Activated CD4-positive, alpha-beta T cell treated with anti-CD3 and anti-CD28 coated beads, Interleukin-2, amount 10 ng/mL, durations not matched to agents 24 days and 14 days (primary cell): ENCODE data around the gene PAM. TPM values are rescaled to one million over a fixed set of nuclear protein-coding genes. Genes with fewer than 3 reads are reported as not detected.

Experiments used
- DNase-seq: peaks from one replicate; pipeline ENCODE4 v3.0.0; 2022
- H3K27ac Mint-ChIP-seq: one replicate; pipeline ENCODE4 v1.8.0; 2022; ENCODE audit warnings: mild to moderate bottlenecking, mixed read lengths
- H3K27me3 Mint-ChIP-seq: one replicate; pipeline ENCODE4 v1.8.0; 2022; ENCODE audit warnings: mixed read lengths
- H3K36me3 Mint-ChIP-seq: one replicate; pipeline ENCODE4 v1.8.0; 2022; ENCODE audit warnings: low read depth, mild to moderate bottlenecking, mixed read lengths
- H3K4me1 Mint-ChIP-seq: one replicate; pipeline ENCODE4 v1.8.0; 2021; ENCODE audit warnings: mixed read lengths
- H3K4me3 Mint-ChIP-seq: one replicate; pipeline ENCODE4 v1.8.0; 2022; ENCODE audit warnings: mild to moderate bottlenecking, moderate library complexity, mixed read lengths
- H3K9me3 Mint-ChIP-seq: one replicate; pipeline ENCODE4 v1.8.0; 2021; ENCODE audit warnings: mixed read lengths
- intact Hi-C: fragments of 100-400 bp; cut with micrococcal nuclease; formaldehyde crosslinking; loops from one replicate; pipeline ENCODE4 v1.15.1; 2023
- total RNA-seq: library from RNA; stranded (reverse); gene quantifications from 2 replicates; pipeline ENCODE4 v1.2.3, GENCODE V29; 2022

PAM gene
- total RNA-seq, 1 donor from 2014 or later, result 72.2 TPM

DNA sequence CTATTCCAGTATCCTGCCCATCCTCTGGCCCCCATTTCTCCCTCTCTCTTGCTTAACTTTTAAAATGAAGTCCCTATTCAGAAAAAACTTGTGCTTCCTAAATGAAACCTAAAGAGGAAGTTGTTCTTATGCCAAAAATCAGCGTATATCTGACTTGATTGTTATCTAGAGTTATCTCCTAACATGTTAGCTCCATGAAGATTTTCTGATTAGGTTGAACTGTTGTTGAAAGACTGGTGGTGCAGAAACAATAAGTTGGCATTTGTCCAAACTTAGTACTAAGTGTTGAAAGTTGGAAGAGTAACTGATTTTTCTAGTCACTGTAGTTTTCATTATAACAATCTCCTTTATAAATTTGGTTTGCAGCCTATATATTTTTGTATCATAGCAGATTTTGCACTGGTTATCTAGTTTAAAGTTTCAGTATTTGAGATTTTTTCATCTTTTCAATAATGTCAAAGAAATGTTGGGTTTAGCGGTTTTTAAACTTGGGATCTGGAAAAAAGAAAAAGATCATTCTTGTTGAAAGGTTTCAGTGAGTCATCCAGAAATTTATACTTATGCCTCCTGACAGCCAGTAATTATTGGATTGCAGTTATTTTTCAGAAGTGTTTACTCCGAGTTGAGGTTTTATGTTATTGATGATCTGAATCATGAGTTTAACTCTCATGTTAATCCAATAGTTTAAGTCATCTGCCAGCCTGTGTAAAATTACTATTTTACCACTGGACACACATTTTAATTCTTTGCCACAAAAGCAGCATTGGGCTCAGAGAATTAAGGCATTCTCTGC lies 60.6 kb downstream of the PAM start:
- H3K27me3 Mint-ChIP-seq, result no peaks in the 10 kb centered on the region
- intact Hi-C loops, result no loop called here
- H3K36me3 Mint-ChIP-seq, result peaks cover 6% of the 10 kb centered on the region

DNA sequence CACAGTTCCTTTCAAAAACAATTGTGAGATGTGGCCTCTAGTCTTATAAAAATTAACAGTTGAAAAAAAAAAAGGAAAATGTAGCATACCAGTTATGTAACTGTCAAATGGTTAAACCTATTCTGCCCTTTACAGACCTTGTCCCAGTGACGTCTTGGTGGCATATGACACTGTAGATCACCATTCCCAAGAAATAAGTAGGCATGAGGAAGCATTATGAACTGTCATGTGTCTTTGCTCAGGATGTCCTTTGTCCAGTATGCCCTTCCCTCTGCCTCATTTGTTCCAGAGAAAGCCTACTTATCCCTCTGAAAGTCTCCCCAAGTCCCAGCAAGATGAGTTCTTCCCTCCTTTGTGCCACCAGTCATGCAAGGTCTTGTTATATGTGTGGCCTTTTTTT lies 63.2 kb downstream of the PAM start:
- no peak overlapping the region for H3K4me3 Mint-ChIP-seq
- no peak overlapping the region for H3K27ac Mint-ChIP-seq
- H3K4me1 Mint-ChIP-seq, result peaks cover 19% of the 10 kb centered on the region
- no peaks in the 10 kb centered on the region for H3K27me3 Mint-ChIP-seq
- no peak for DNase-seq
- no peaks in the 10 kb centered on the region for H3K9me3 Mint-ChIP-seq
- intact Hi-C loops, result no loop called here
- H3K36me3 Mint-ChIP-seq, result peaks cover 5% of the 10 kb centered on the region

More for the DNA sequence above, 60.6 kb downstream of the PAM start:
- Mint-ChIP-seq H3K4me3 (no peak overlapping the region), H3K9me3 (no peaks in the 10 kb centered on the region), H3K4me1 (peaks cover 12% of the 10 kb centered on the region), H3K27ac (no peak overlapping the region)
- DNase-seq, result no peak

DNA sequence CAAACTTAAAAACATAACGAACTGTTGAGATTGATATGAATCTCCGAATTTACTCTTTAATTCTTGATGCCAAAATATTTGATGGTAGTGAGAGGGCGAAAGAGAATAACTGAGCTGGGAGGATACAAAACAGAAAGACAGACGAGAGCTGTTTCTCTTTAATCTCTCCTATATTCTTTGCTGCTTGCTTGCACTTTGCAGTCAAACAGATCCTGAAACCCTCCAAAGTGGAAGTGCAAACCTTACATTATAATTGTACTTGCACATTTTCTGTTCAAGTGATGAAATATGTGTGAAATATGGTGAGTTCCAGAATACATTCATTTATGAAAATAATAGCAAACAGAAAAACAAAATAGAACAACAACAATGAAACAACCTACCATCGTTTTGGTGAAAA lies 63.8 kb downstream of the PAM start:
- peaks cover 5% of the 10 kb centered on the region for H3K36me3 Mint-ChIP-seq
- intact Hi-C loops, result no loop called here
- no peak for DNase-seq
- no peak overlapping the region for H3K4me3 Mint-ChIP-seq
- no peaks in the 10 kb centered on the region for H3K27me3 Mint-ChIP-seq
- peaks cover 19% of the 10 kb centered on the region for H3K4me1 Mint-ChIP-seq
- H3K9me3 Mint-ChIP-seq, result no peaks in the 10 kb centered on the region
- no peak overlapping the region for H3K27ac Mint-ChIP-seq

- Mint-ChIP-seq H3K4me1 (peaks cover 19% of the 10 kb centered on the region), H3K9me3 (no peaks in the 10 kb centered on the region), H3K27ac (no peak overlapping the region), H3K4me3 (no peak overlapping the region), H3K27me3 (no peaks in the 10 kb centered on the region), H3K36me3 (peaks cover 5% of the 10 kb centered on the region)
- intact Hi-C loops, result no loop called here
- no peak for DNase-seq
Measured at GRCh38 chr5:102819634-102820033, 64.5 kb downstream of the PAM start.

GRCh38 chr5:102823441-102823874 lies 68.4 kb downstream of the PAM start:
- Mint-ChIP-seq H3K4me1 (peaks cover 8% of the 10 kb centered on the region), H3K9me3 (no peaks in the 10 kb centered on the region), H3K4me3 (no peak overlapping the region), H3K36me3 (peaks cover 3% of the 10 kb centered on the region), H3K27ac (no peak overlapping the region), H3K27me3 (no peaks in the 10 kb centered on the region)
- intact Hi-C loops, result no loop called here
- DNase-seq, result no peak

GRCh38 chr5:102826629-102827028 lies 71.5 kb downstream of the PAM start:
- Mint-ChIP-seq H3K27ac (no peak overlapping the region), H3K9me3 (no peaks in the 10 kb centered on the region), H3K4me3 (no peak overlapping the region), H3K27me3 (no peaks in the 10 kb centered on the region), H3K36me3 (peaks cover 1% of the 10 kb centered on the region), H3K4me1 (peaks cover 9% of the 10 kb centered on the region)
- DNase-seq, result no peak
- intact Hi-C loops, result no loop called here

DNA sequence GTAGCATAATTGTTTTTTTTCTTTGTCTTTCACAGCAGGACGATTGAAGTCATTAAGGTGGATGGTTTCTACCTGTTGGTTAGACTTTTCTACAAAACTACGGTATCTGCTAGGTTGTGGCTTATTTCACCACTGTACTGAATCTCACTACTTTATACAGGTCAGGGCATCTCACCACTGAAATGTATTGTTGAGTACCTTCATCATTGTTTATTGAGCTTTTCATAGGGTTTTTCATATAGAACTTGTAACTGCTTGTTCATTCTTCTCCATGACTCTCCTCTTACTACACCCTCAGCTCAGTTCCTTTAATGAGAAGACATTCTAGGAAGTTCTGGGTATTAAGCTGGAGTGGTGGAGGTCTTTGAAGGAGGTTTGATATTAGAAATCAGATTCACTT lies 75.1 kb downstream of the PAM start:
- no peaks in the 10 kb centered on the region for H3K9me3 Mint-ChIP-seq
- no peaks in the 10 kb centered on the region for H3K36me3 Mint-ChIP-seq
- peaks cover 17% of the 10 kb centered on the region for H3K4me1 Mint-ChIP-seq
- DNase-seq, result no peak
- no peak overlapping the region for H3K4me3 Mint-ChIP-seq
- intact Hi-C loops, result no loop called here
- no peaks in the 10 kb centered on the region for H3K27me3 Mint-ChIP-seq
- H3K27ac Mint-ChIP-seq, result no peak overlapping the region

DNA sequence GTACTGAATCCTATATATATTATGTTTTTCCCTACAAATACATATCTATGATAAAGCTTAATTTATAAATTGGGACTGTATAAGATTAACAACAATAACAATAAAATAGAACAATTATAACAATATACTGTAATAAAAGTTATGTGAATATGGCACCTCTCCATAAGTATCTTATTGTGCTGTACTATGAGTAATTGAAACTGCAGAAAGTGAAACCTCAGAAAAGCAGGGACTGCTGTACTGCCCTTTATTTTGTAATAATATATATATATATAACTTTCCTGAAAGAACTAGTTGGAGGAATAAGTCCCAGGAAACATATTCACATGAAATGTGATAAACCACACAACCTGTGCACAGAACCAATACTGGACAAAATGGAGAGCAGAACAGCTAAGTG lies 77.3 kb downstream of the PAM start:
- H3K36me3 Mint-ChIP-seq, result no peaks in the 10 kb centered on the region
- DNase-seq, result no peak
- intact Hi-C loops, result no loop called here
- no peak overlapping the region for H3K27ac Mint-ChIP-seq
- H3K4me3 Mint-ChIP-seq, result no peak overlapping the region
- H3K27me3 Mint-ChIP-seq, result no peaks in the 10 kb centered on the region
- H3K4me1 Mint-ChIP-seq, result peaks cover 20% of the 10 kb centered on the region
- H3K9me3 Mint-ChIP-seq, result no peaks in the 10 kb centered on the region

DNA sequence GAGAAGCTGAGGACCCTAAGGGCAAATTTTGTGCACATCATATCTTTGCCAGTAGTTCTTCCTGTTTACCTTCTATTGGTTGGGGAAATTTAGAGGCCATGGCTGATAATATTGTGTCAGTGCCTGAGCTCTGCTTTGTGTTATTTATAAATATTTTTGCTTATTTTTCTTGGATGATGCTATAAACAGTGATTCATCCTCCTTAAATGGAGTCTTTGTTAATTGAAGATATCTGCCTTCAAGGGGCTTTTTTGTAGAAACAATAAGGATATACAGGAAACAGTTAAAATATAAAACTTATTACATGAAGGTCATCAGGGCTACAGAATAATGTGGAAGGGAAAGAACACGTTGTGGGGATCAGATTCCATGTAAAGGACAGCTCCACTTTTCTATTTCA lies 78.0 kb downstream of the PAM start:
- H3K4me3 Mint-ChIP-seq, result no peak overlapping the region
- H3K4me1 Mint-ChIP-seq, result peaks cover 20% of the 10 kb centered on the region
- DNase-seq, result no peak
- no peaks in the 10 kb centered on the region for H3K9me3 Mint-ChIP-seq
- intact Hi-C loops, result no loop called here
- no peaks in the 10 kb centered on the region for H3K27me3 Mint-ChIP-seq
- H3K27ac Mint-ChIP-seq, result no peak overlapping the region
- H3K36me3 Mint-ChIP-seq, result no peaks in the 10 kb centered on the region

- no peak for DNase-seq
- intact Hi-C loops, result no loop called here
- no peak overlapping the region for H3K27ac Mint-ChIP-seq
- no peak overlapping the region for H3K4me3 Mint-ChIP-seq
- no peaks in the 10 kb centered on the region for H3K27me3 Mint-ChIP-seq
- no peaks in the 10 kb centered on the region for H3K36me3 Mint-ChIP-seq
- no peaks in the 10 kb centered on the region for H3K9me3 Mint-ChIP-seq
- H3K4me1 Mint-ChIP-seq, result peaks cover 20% of the 10 kb centered on the region
Measured at GRCh38 chr5:102834438-102834964, 79.4 kb downstream of the PAM start.

- H3K27me3 Mint-ChIP-seq, result no peaks in the 10 kb centered on the region
- DNase-seq, result no peak
- H3K4me1 Mint-ChIP-seq, result peaks cover 18% of the 10 kb centered on the region
- H3K9me3 Mint-ChIP-seq, result no peaks in the 10 kb centered on the region
- no peak overlapping the region for H3K4me3 Mint-ChIP-seq
- intact Hi-C loops, result no loop called here
- no peaks in the 10 kb centered on the region for H3K36me3 Mint-ChIP-seq
- no peak overlapping the region for H3K27ac Mint-ChIP-seq
Measured at GRCh38 chr5:102835717-102836116, 80.6 kb downstream of the PAM start.

- H3K27me3 Mint-ChIP-seq, result no peaks in the 10 kb centered on the region
- no peak overlapping the region for H3K27ac Mint-ChIP-seq
- intact Hi-C loops, result no loop called here
Measured at GRCh38 chr5:102841021-102841420, 85.9 kb downstream of the PAM start.

DNA sequence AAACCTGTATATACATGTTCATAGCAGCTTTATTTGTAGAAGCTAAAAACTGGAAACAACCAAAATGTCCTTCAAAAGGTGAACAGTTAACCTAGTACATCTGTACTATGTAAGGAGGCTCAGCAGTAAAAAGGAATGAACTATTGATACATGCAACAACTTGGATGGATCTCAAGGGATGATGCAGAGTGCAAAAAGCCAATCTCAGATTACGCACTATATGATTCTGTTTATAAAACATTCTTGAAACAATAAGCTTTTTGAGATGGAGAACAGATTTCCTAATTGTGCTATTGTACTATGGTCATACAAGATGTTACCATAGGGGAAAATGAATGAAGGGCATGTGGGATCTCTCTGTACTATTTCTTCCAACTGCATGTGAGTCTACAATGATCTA lies 88.9 kb downstream of the PAM start:
- H3K4me1 Mint-ChIP-seq, result no peaks in the 10 kb centered on the region
- intact Hi-C loops, result no loop called here
- no peak overlapping the region for H3K4me3 Mint-ChIP-seq
- H3K27me3 Mint-ChIP-seq, result no peaks in the 10 kb centered on the region
- H3K36me3 Mint-ChIP-seq, result peaks cover 11% of the 10 kb centered on the region
- H3K27ac Mint-ChIP-seq, result no peak overlapping the region
- no peak for DNase-seq
- peaks cover 5% of the 10 kb centered on the region for H3K9me3 Mint-ChIP-seq

More at GRCh38 chr5:102841021-102841420, 85.9 kb downstream of the PAM start:
- H3K4me1 Mint-ChIP-seq, result no peaks in the 10 kb centered on the region
- H3K4me3 Mint-ChIP-seq, result no peak overlapping the region
- peaks cover 5% of the 10 kb centered on the region for H3K9me3 Mint-ChIP-seq
- H3K36me3 Mint-ChIP-seq, result no peaks in the 10 kb centered on the region
- no peak for DNase-seq

GRCh38 chr5:102845041-102845440 lies 89.9 kb downstream of the PAM start:
- peaks cover 11% of the 10 kb centered on the region for H3K36me3 Mint-ChIP-seq
- intact Hi-C loops, result no loop called here
- peaks cover 5% of the 10 kb centered on the region for H3K9me3 Mint-ChIP-seq
- no peaks in the 10 kb centered on the region for H3K4me1 Mint-ChIP-seq
- H3K27me3 Mint-ChIP-seq, result no peaks in the 10 kb centered on the region
- H3K4me3 Mint-ChIP-seq, result no peak overlapping the region
- no peak for DNase-seq
- H3K27ac Mint-ChIP-seq, result no peak overlapping the region

- H3K4me3 Mint-ChIP-seq, result no peak overlapping the region
- peaks cover 2% of the 10 kb centered on the region for H3K4me1 Mint-ChIP-seq
- no peaks in the 10 kb centered on the region for H3K9me3 Mint-ChIP-seq
- no peak for DNase-seq
- intact Hi-C loops, result no loop called here
- peaks cover 11% of the 10 kb centered on the region for H3K36me3 Mint-ChIP-seq
- H3K27me3 Mint-ChIP-seq, result no peaks in the 10 kb centered on the region
- H3K27ac Mint-ChIP-seq, result no peak overlapping the region
Measured at GRCh38 chr5:102850503-102850902, 95.4 kb downstream of the PAM start.
